IMR-90 (cell line): ENCODE data around the gene ZNF688. TPM values are rescaled to one million over a fixed set of nuclear protein-coding genes. Genes with fewer than 3 reads are reported as not detected.

Source experiments
- ATAC-seq: fragments of 200-7000 bp; cut with Tn5 transposase; 2 replicates; pipeline ENCODE4 v1.9.1; 2020; ENCODE audit warnings: low read depth, mild to moderate bottlenecking, moderate library complexity
- BruUV-seq: library from RNA; stranded (reverse); fragments of 400-500 nt; replicated peaks from 2 replicates; lab custom pipeline; 2021; lab: Mats Ljungman, UMichigan
- CTCF ChIA-PET: fragments of 300-600 bp; formaldehyde crosslinking; extraction: SDS; loops from one replicate; lab custom pipeline; 2021; ENCODE audit warnings: antibody characterized with exemption; lab: Yijun Ruan, JAX
- POLR2A ChIA-PET: fragments of 300-600 bp; sonication (Branson Sonifier 250); formaldehyde crosslinking; loops from one replicate; lab custom pipeline; 2022; ENCODE audit warnings: antibody characterized with exemption; ENCODE audit not compliant: unreplicated experiment; lab: Charles Lee
- DNase-seq: peaks from one replicate; pipeline ENCODE4 v3.0.0; 2013
- H2AFZ ChIP-seq: replicated peaks from 2 replicates; pipeline ENCODE3; 2013; ENCODE audit warnings: low read length, mild to moderate bottlenecking; ENCODE audit not compliant: poor library complexity
- H2AK5ac ChIP-seq: 2 replicates; pipeline ENCODE4 v1.6.1; 2013; ENCODE audit warnings: low read depth, low read length, inconsistent platforms
- H2AK9ac ChIP-seq: replicated peaks from 2 replicates; pipeline ENCODE3; 2013; ENCODE audit warnings: mild to moderate bottlenecking, low read depth, low read length, moderate library complexity; ENCODE audit not compliant: poor library complexity
- H2BK120ac ChIP-seq: 2 replicates; pipeline ENCODE4 v1.6.1; 2013; ENCODE audit warnings: low read depth, low read length, inconsistent platforms
- H2BK15ac ChIP-seq: 3 replicates; pipeline ENCODE4 v1.6.1; 2013; ENCODE audit warnings: low read depth, low read length, inconsistent platforms
- H2BK20ac ChIP-seq: 2 replicates; pipeline ENCODE4 v1.6.1; 2013; ENCODE audit warnings: low read depth, mild to moderate bottlenecking, inconsistent platforms, low read length, moderate library complexity
- H2BK5ac ChIP-seq: 2 replicates; pipeline ENCODE4 v1.6.1; 2013; ENCODE audit warnings: mild to moderate bottlenecking, low read depth, low read length, inconsistent platforms; ENCODE audit not compliant: poor library complexity, severe bottlenecking
- H3K14ac ChIP-seq: replicated peaks from 2 replicates; pipeline ENCODE4 v1.6.1; 2013; ENCODE audit warnings: low read depth, low read length, inconsistent platforms
- H3K18ac ChIP-seq: 2 replicates; pipeline ENCODE4 v1.6.1; 2013; ENCODE audit warnings: low read depth, low read length, control low read depth
- H3K23ac ChIP-seq: 2 replicates; pipeline ENCODE4 v1.6.1; 2013; ENCODE audit warnings: low read depth, low read length, inconsistent platforms
- H3K27ac ChIP-seq: 2 replicates; pipeline ENCODE4 v1.5.1; 2013; ENCODE audit warnings: mild to moderate bottlenecking, control low read depth, low read length; ENCODE audit not compliant: insufficient read depth
- H3K27me3 ChIP-seq: 2 replicates; pipeline ENCODE4 v1.6.1; 2013; ENCODE audit warnings: low read length; ENCODE audit not compliant: control insufficient read depth, insufficient read depth
- H3K36me3 ChIP-seq: 2 replicates; pipeline ENCODE4 v1.6.1; 2013; ENCODE audit warnings: low read length, mixed read lengths; ENCODE audit not compliant: control insufficient read depth, insufficient read depth
- H3K4ac ChIP-seq: 2 replicates; pipeline ENCODE4 v1.6.1; 2013; ENCODE audit warnings: low read depth, low read length, inconsistent platforms
- H3K4me1 ChIP-seq: 2 replicates; pipeline ENCODE4 v1.6.1; 2013; ENCODE audit warnings: low read length, mixed read lengths; ENCODE audit not compliant: control insufficient read depth, insufficient read depth
- H3K4me2 ChIP-seq: 2 replicates; pipeline ENCODE4 v1.6.1; 2013; ENCODE audit warnings: low read depth, mild to moderate bottlenecking, control low read depth, low read length, moderate library complexity
- H3K4me3 ChIP-seq: 2 replicates; pipeline ENCODE4 v1.5.1; 2013; ENCODE audit warnings: low read depth, mild to moderate bottlenecking, control low read depth, low read length, moderate library complexity; ENCODE audit not compliant: insufficient read depth
- H3K56ac ChIP-seq: 2 replicates; pipeline ENCODE4 v1.6.1; 2013; ENCODE audit warnings: low read length, inconsistent platforms; ENCODE audit not compliant: insufficient read depth; ENCODE audit errors: extremely low read depth
- H3K79me1 ChIP-seq, 2 experiments: 2 replicates each; pipeline ENCODE4 v1.6.1; 2013; ENCODE audit warnings: low read length in 2 of 2, inconsistent platforms in 1 of 2, low read depth in 1 of 2
- H3K9ac ChIP-seq: 2 replicates; pipeline ENCODE4 v1.6.1; 2013; ENCODE audit warnings: low read depth, low read length, control low read depth
- H3K9me1 ChIP-seq: 2 replicates; pipeline ENCODE4 v1.6.1; 2013; ENCODE audit warnings: low read length, inconsistent platforms; ENCODE audit not compliant: insufficient read depth
- H3K9me3 ChIP-seq: 2 replicates; pipeline ENCODE4 v1.6.1; 2013; ENCODE audit warnings: low read length; ENCODE audit not compliant: control insufficient read depth, insufficient read depth
- H4K20me1 ChIP-seq: 2 replicates; pipeline ENCODE4 v1.6.1; 2013; ENCODE audit warnings: low read length, inconsistent platforms; ENCODE audit not compliant: insufficient read depth
- H4K5ac ChIP-seq: 2 replicates; pipeline ENCODE4 v1.6.1; 2013; ENCODE audit warnings: mild to moderate bottlenecking, low read depth, low read length, control low read depth
- H4K8ac ChIP-seq, 2 experiments: 2 replicates each; pipeline ENCODE4 v1.6.1; 2013; ENCODE audit warnings: low read depth in 2 of 2, low read length in 2 of 2, control low read depth in 1 of 2, inconsistent platforms in 1 of 2
- H4K91ac ChIP-seq: 2 replicates; pipeline ENCODE4 v1.6.1; 2013; ENCODE audit warnings: low read depth, low read length, inconsistent platforms; ENCODE audit not compliant: insufficient read depth
- BHLHE40 ChIP-seq: fragments of 150-350 bp; IDR thresholded peaks from 2 replicates; pipeline ENCODE4 v1.6.1; 2016; ENCODE audit warnings: mild to moderate bottlenecking, low read depth, low read length
- MAFK ChIP-seq: IDR thresholded peaks from 2 replicates; pipeline ENCODE4 v1.6.1; 2012; ENCODE audit warnings: low read depth, low read length, improper control_type of control experiment
- MXI1 ChIP-seq: IDR thresholded peaks from 2 replicates; pipeline ENCODE4 v1.6.1; 2012; ENCODE audit warnings: low read depth, mild to moderate bottlenecking, low read length, moderate library complexity, borderline replicate concordance
- RAD21 ChIP-seq: IDR thresholded peaks from 2 replicates; pipeline ENCODE4 v1.6.1; 2012; ENCODE audit warnings: low read length, improper control_type of control experiment
- RCOR1 ChIP-seq: IDR thresholded peaks from 2 replicates; pipeline ENCODE4 v1.6.1; 2012; ENCODE audit warnings: mild to moderate bottlenecking, low read length, improper control_type of control experiment; ENCODE audit not compliant: insufficient replicate concordance
- RFX5 ChIP-seq: IDR thresholded peaks from 2 replicates; pipeline ENCODE4 v1.8.0; 2012; ENCODE audit warnings: low read depth, mild to moderate bottlenecking, low read length, moderate library complexity
- WGBS, 2 experiments: methylation state at CpG; one replicate each; pipeline versions ENCODE4 v1.1.5 to v1.1.7; 2013; ENCODE audit warnings: missing lambda C conversion rate in 2 of 2; ENCODE audit not compliant: insufficient read length in 1 of 2; ENCODE audit errors: extremely low coverage in 2 of 2; 5-methylcytosine and 5-hydroxymethylcytosine counted together
- dilution Hi-C: fragments of 300-500 bp; cut with HindIII; formaldehyde crosslinking; loops from one replicate; pipeline ENCODE4 v1.14.3; 2018; ENCODE audit warnings: low sequenced_read_pairs; ENCODE audit not compliant: unreplicated experiment
- in situ Hi-C: fragments of 300-500 bp; cut with MboI; formaldehyde crosslinking; loops from 3 replicates; pipeline ENCODE4 v1.14.3; 2019; ENCODE audit warnings: low sequenced_read_pairs, inconsistent platforms, mixed read lengths
- intact Hi-C: fragments of 100-400 bp; cut with micrococcal nuclease; formaldehyde crosslinking; loops from 2 replicates; pipeline ENCODE4 v1.10.0; 2022
- polyA plus RNA-seq, 3 experiments: library from polyadenylated mRNA; depleted of rRNA; stranded (reverse); fragments of >200 nt; gene quantifications; 2 replicates each; pipeline ENCODE4 v1.2.3, GENCODE V29; 2012; ENCODE audit warnings: low replicate concordance in 1 of 3
- total RNA-seq: library from RNA; depleted of rRNA; stranded (reverse); fragments of >200 nt; gene quantifications from 2 replicates; pipeline ENCODE4 v1.2.3, GENCODE V29; 2012
- TF ChIP-seq, protein P1 (sequence below): conservative IDR thresholded peaks from 2 replicates; pipeline ENCODE4 v1.5.1; 2012; ENCODE audit warnings: mild to moderate bottlenecking, low read depth, low read length, improper control_type of control experiment
- TF ChIP-seq, protein P2 (sequence below): fragments of 150-350 bp; IDR thresholded peaks from 2 replicates; pipeline ENCODE4 v1.6.1; 2017; ENCODE audit warnings: mild to moderate bottlenecking, antibody characterized with exemption, low read length, low read depth

ZNF688 gene
- total and polyA plus RNA-seq, 2 of the 4 experiments (the other 2 are of a cell fraction): 1.8 to 3.7 TPM

DNA sequence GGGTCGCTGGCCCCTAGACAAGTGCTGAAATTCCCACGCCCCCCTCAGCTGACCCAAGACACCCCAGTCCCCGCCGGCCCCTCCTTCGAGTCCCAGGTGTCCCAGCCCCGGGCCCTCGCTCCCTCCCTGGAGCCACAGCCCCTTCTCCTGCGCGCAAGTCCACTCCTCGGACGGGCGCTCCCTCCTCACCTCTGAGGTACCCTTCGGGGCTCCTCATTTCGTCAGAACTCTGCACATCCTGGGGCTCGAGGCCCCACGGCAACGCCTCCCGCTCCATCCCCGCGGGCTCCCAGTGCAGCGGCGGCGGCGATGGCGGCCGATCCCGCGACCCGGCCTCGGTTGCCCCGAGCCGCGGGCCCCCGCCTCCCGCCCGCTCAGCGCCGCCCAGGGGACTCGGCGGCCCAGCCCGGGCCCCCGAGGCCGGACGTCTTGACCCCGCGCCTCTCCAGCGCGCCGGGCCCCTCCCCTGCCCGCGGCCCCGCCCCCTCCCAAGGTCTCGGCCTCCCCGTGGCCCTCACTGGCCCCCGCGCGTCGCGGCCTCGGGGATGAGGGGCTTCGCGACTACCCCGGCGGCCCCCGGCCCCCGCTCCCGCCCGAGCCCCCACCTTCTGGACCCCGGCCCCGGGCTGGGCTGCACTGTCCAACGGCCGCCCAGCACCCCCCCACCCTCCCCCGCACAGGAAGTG is 45.2 kb downstream of the ZNF688 start, which contains the start of gene ZNF768:
Gene ZNF768, minus strand, starts transcription at position 430 of the 686 bp plus-strand sequence. Its CDS starts 153 bp downstream, at position 277.
- Histone ChIP-seq H2AK9ac (peak within 1 kb of the TSS; percentile 97), H3K27ac (peak within 1 kb of the TSS; percentile 97), H3K27me3 (no peaks in the 10 kb centered on the region), H3K9ac (peak within 1 kb of the TSS; percentile 89), H3K23ac (peak within 1 kb of the TSS; percentile 84), H3K18ac (peak within 1 kb of the TSS; percentile 72; the same call in 1 of the 2 replicates), H4K20me1 (no peaks in the 10 kb centered on the region; the same call in 1 of the 2 replicates), H2BK15ac (no peak within 1 kb of the TSS), H4K91ac (peak within 1 kb of the TSS; percentile 81), H2BK5ac (peak within 1 kb of the TSS; percentile 95), H2BK120ac (peak within 1 kb of the TSS; percentile 77; the same call in 1 of the 2 replicates), H2BK20ac (no peak within 1 kb of the TSS), H3K79me1 (peaks cover 5 to 6% of the 10 kb centered on the region in 2 experiments; a peak in 3 of 4 replicates), H3K9me1 (peaks cover 5% of the 10 kb centered on the region), H3K4me2 (peak within 1 kb of the TSS; percentile 76), H4K8ac (peak within 1 kb of the TSS; percentile 74 to 97), H3K56ac (peak within 1 kb of the TSS; percentile 73), H3K14ac (peak within 1 kb of the TSS; percentile 79), H2AFZ (peak within 1 kb of the TSS; percentile 100), H2AK5ac (peak within 1 kb of the TSS; percentile 98), H3K4ac (peak within 1 kb of the TSS; percentile 84), H4K5ac (peak within 1 kb of the TSS; percentile 86), H3K4me3 (peak within 1 kb of the TSS; percentile 85), H3K36me3 (peaks cover 13% of the 10 kb centered on the region; the same call in 1 of the 2 replicates), H3K4me1 (peaks cover 5% of the 10 kb centered on the region), H3K9me3 (no peaks in the 10 kb centered on the region)
- in situ Hi-C loops (no loop called here), intact Hi-C loops (loop anchor here (2.0 kb wide), 3 partner anchors 77 to 133 kb away; partner anchors contain the start of genes FBRS and PRR14), dilution Hi-C loops (no loop called here)
- TF ChIP-seq, protein P1, sequence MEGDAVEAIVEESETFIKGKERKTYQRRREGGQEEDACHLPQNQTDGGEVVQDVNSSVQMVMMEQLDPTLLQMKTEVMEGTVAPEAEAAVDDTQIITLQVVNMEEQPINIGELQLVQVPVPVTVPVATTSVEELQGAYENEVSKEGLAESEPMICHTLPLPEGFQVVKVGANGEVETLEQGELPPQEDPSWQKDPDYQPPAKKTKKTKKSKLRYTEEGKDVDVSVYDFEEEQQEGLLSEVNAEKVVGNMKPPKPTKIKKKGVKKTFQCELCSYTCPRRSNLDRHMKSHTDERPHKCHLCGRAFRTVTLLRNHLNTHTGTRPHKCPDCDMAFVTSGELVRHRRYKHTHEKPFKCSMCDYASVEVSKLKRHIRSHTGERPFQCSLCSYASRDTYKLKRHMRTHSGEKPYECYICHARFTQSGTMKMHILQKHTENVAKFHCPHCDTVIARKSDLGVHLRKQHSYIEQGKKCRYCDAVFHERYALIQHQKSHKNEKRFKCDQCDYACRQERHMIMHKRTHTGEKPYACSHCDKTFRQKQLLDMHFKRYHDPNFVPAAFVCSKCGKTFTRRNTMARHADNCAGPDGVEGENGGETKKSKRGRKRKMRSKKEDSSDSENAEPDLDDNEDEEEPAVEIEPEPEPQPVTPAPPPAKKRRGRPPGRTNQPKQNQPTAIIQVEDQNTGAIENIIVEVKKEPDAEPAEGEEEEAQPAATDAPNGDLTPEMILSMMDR: no peak
- TF ChIP-seq RAD21: no peak
- no peak for TF ChIP-seq RCOR1
- TF ChIP-seq, protein P2, sequence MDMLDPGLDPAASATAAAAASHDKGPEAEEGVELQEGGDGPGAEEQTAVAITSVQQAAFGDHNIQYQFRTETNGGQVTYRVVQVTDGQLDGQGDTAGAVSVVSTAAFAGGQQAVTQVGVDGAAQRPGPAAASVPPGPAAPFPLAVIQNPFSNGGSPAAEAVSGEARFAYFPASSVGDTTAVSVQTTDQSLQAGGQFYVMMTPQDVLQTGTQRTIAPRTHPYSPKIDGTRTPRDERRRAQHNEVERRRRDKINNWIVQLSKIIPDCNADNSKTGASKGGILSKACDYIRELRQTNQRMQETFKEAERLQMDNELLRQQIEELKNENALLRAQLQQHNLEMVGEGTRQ: no peak
- TF ChIP-seq BHLHE40: peak; percentile 34; the same call in 1 of the 2 replicates
- no peak for TF ChIP-seq MAFK
- TF ChIP-seq MXI1: no peak
- TF ChIP-seq RFX5: no peak
- ATAC-seq (peak; percentile 56), DNase-seq (no peak)
- CTCF ChIA-PET: no interaction called here
- no TSS peak for BruUV-seq
- POLR2A ChIA-PET: interaction anchor here (0.6 kb wide), 1 partner anchor 23 kb away, joined by 3 read pairs; no protein-coding TSS in a partner anchor
- WGBS, 2 experiments: 1% methylated on average over 19 of the region's 73 CpGs; no CpG with 5 or more reads in 1 of the 2 experiments
